C4-2B (cell line): ENCODE data around the gene AFP.

Experiments
- ZFX ChIP-seq: fragments of 450-650 bp; IDR thresholded peaks from 2 replicates; pipeline ENCODE4 v1.6.1; 2017
- TF ChIP-seq, protein P1 (sequence below): fragments of 450-650 bp; conservative IDR thresholded peaks from 2 replicates; pipeline ENCODE4 v1.5.1; 2017; ENCODE audit warnings: mild to moderate bottlenecking

- TF ChIP-seq, protein P1, sequence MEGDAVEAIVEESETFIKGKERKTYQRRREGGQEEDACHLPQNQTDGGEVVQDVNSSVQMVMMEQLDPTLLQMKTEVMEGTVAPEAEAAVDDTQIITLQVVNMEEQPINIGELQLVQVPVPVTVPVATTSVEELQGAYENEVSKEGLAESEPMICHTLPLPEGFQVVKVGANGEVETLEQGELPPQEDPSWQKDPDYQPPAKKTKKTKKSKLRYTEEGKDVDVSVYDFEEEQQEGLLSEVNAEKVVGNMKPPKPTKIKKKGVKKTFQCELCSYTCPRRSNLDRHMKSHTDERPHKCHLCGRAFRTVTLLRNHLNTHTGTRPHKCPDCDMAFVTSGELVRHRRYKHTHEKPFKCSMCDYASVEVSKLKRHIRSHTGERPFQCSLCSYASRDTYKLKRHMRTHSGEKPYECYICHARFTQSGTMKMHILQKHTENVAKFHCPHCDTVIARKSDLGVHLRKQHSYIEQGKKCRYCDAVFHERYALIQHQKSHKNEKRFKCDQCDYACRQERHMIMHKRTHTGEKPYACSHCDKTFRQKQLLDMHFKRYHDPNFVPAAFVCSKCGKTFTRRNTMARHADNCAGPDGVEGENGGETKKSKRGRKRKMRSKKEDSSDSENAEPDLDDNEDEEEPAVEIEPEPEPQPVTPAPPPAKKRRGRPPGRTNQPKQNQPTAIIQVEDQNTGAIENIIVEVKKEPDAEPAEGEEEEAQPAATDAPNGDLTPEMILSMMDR, result no peak
- TF ChIP-seq ZFX, result no peak
Observed at GRCh38 chr4:73420615-73421014, 15.4 kb upstream of the AFP start.
